NCI-H748 (cell line): ENCODE measurements around the gene RPGRIP1L.

Experiments used
- DNase-seq: peaks from one replicate; lab custom pipeline; 2025; ENCODE audit not compliant: unreplicated experiment; lab: John Stamatoyannopoulos, UW

The RPGRIP1L gene

GRCh38 chr16:53664724-53665345, 38.8 kb downstream of the RPGRIP1L start:
- no peak for DNase-seq

- no peak for DNase-seq
Measured at GRCh38 chr16:53662072-53662471, 41.6 kb downstream of the RPGRIP1L start.

- no peak for DNase-seq
Measured at GRCh38 chr16:53654946-53655345, 48.7 kb downstream of the RPGRIP1L start.

GRCh38 chr16:53651357-53651756, 52.3 kb downstream of the RPGRIP1L start:
- no peak for DNase-seq

GRCh38 chr16:53646506-53646905, 57.2 kb downstream of the RPGRIP1L start:
- DNase-seq: no peak

GRCh38 chr16:53643474-53643873, 60.2 kb downstream of the RPGRIP1L start:
- DNase-seq: no peak

- no peak for DNase-seq
Measured at GRCh38 chr16:53642094-53642493, 61.6 kb downstream of the RPGRIP1L start.

GRCh38 chr16:53636978-53637377, 66.7 kb downstream of the RPGRIP1L start:
- DNase-seq: no peak

GRCh38 chr16:53632526-53632925, 71.1 kb downstream of the RPGRIP1L start:
- no peak for DNase-seq

GRCh38 chr16:53631236-53632025, 72.2 kb downstream of the RPGRIP1L start:
- DNase-seq: no peak

- no peak for DNase-seq
Measured at GRCh38 chr16:53629607-53630312, 73.9 kb downstream of the RPGRIP1L start.

- no peak for DNase-seq
Measured at GRCh38 chr16:53629151-53629550, 74.5 kb downstream of the RPGRIP1L start.

GRCh38 chr16:53626811-53627210, 76.8 kb downstream of the RPGRIP1L start:
- no peak for DNase-seq

GRCh38 chr16:53626161-53626560, 77.5 kb downstream of the RPGRIP1L start:
- peak; percentile 30 for DNase-seq

GRCh38 chr16:53625221-53625620, 78.4 kb downstream of the RPGRIP1L start:
- no peak for DNase-seq

GRCh38 chr16:53622315-53622714, 81.3 kb downstream of the RPGRIP1L start:
- DNase-seq: no peak

- DNase-seq: no peak
Measured at GRCh38 chr16:53620476-53620875, 83.2 kb downstream of the RPGRIP1L start.

GRCh38 chr16:53619235-53619634, 84.4 kb downstream of the RPGRIP1L start:
- no peak for DNase-seq

GRCh38 chr16:53614346-53614745, 89.3 kb downstream of the RPGRIP1L start:
- no peak for DNase-seq

GRCh38 chr16:53612003-53612402, 91.7 kb downstream of the RPGRIP1L start:
- DNase-seq: no peak

GRCh38 chr16:53611179-53611696, 92.4 kb downstream of the RPGRIP1L start:
- no peak for DNase-seq

GRCh38 chr16:53609536-53609935, 94.1 kb downstream of the RPGRIP1L start:
- no peak for DNase-seq
